ENCODE results near the gene RNF115.

The RNF115 gene

GRCh38 chr1:145858238-145858900, 34.5 kb upstream of the RNF115 start:
- DNase-seq (ENCODE audit: low spot score) = peak; percentile 49

GRCh38 chr1:145857170-145857569, 33.3 kb upstream of the RNF115 start:
- peaks cover 0 to 2% of the 10 kb centered on the region in 2 donors for H3K9me3 ChIP-seq (replicated peaks in 1 of 2; ENCODE audit: control insufficient read depth in 2 of 2, insufficient read depth in 1 of 2, low read depth in 1 of 2, low read length in 2 of 2)
- no peak overlapping the region for H3K27ac ChIP-seq (replicated peaks; ENCODE audit: low read length)
- H2BK5ac ChIP-seq (ENCODE audit: low read length) = no peak overlapping the region
- H2BK12ac ChIP-seq (ENCODE audit: low read length) = no peak overlapping the region
- H3K4me1 ChIP-seq (ENCODE audit: control insufficient read depth in 2 of 2, insufficient read depth in 1 of 2, low read depth in 1 of 2, low read length in 2 of 2) = peaks cover 3 to 6% of the 10 kb centered on the region in 2 donors
- H4K8ac ChIP-seq (ENCODE audit: low read depth, low read length) = no peak overlapping the region
- no peak overlapping the region for H3K23ac ChIP-seq (ENCODE audit: low read depth, low read length, poor library complexity)
- H3K18ac ChIP-seq (ENCODE audit: low read length) = no peak overlapping the region
- peaks cover 31 to 49% of the 10 kb centered on the region in 2 donors for H3K36me3 ChIP-seq (replicated peaks in 1 of 2; ENCODE audit: control insufficient read depth in 2 of 2, insufficient read depth in 2 of 2, low read length in 2 of 2)
- no peak overlapping the region for H3K14ac ChIP-seq (ENCODE audit: low read length)
- H2AK5ac ChIP-seq (ENCODE audit: low read depth, low read length) = no peak overlapping the region
- no peak overlapping the region for H3K4me2 ChIP-seq (ENCODE audit: insufficient read depth, low read length, poor library complexity, severe bottlenecking)
- no peak overlapping the region for H3K4me3 ChIP-seq (ENCODE audit: low read length in 2 of 2)
- H2BK120ac ChIP-seq (ENCODE audit: low read depth, low read length) = no peak overlapping the region
- no peaks in the 10 kb centered on the region for H3K27me3 ChIP-seq (ENCODE audit: control insufficient read depth in 3 of 3, insufficient read depth in 3 of 3, low read depth in 1 of 3, low read length in 3 of 3)
- WGBS, 2 donors (ENCODE audit: extremely low coverage in 2 of 2, insufficient read length in 2 of 2, insufficient replicate concordance in 1 of 2) = no CpG with 5 or more reads among the region's 4 CpGs
- H2BK15ac ChIP-seq (ENCODE audit: low read length) = no peak overlapping the region
- no peak overlapping the region for H2AFZ ChIP-seq (ENCODE audit: low read length)
- DNase-seq (ENCODE audit: low spot score) = no peak
- H3K9ac ChIP-seq (ENCODE audit: low read depth, low read length, poor library complexity) = no peak overlapping the region
- H3K79me1 ChIP-seq (ENCODE audit: low read depth, low read length) = peaks cover 4% of the 10 kb centered on the region
- no peak overlapping the region for H3K4ac ChIP-seq (ENCODE audit: low read length)
- no peak overlapping the region for H4K91ac ChIP-seq (ENCODE audit: low read depth, low read length, poor library complexity)

More at GRCh38 chr1:145858238-145858900, 34.5 kb upstream of the RNF115 start:
- Histone ChIP-seq H4K8ac (ENCODE audit: low read depth, low read length) (no peak overlapping the region), H3K4me3 (ENCODE audit: low read length in 2 of 2) (peak overlapping the region; percentile 79 to 92), H4K91ac (ENCODE audit: low read depth, low read length, poor library complexity) (no peak overlapping the region), H2BK12ac (ENCODE audit: low read length) (peak overlapping the region; percentile 86), H2BK120ac (ENCODE audit: low read depth, low read length) (no peak overlapping the region), H3K4ac (ENCODE audit: low read length) (no peak overlapping the region), H3K4me1 (ENCODE audit: control insufficient read depth in 2 of 2, insufficient read depth in 1 of 2, low read depth in 1 of 2, low read length in 2 of 2) (peaks cover 3 to 6% of the 10 kb centered on the region in 2 donors), H2BK5ac (ENCODE audit: low read length) (peak overlapping the region; percentile 96), H3K18ac (ENCODE audit: low read length) (peak overlapping the region; percentile 99), H3K23ac (ENCODE audit: low read depth, low read length, poor library complexity) (peak overlapping the region; percentile 76), H3K79me1 (ENCODE audit: low read depth, low read length) (peaks cover 4% of the 10 kb centered on the region), H2AFZ (ENCODE audit: low read length) (peak overlapping the region; percentile 89), H3K4me2 (ENCODE audit: insufficient read depth, low read length, poor library complexity, severe bottlenecking) (peak overlapping the region; percentile 67), H3K27ac (replicated peaks; ENCODE audit: low read length) (peak overlapping the region; percentile 91), H2BK15ac (ENCODE audit: low read length) (no peak overlapping the region), H3K14ac (ENCODE audit: low read length) (no peak overlapping the region), H3K9me3 (replicated peaks in 1 of 2; ENCODE audit: control insufficient read depth in 2 of 2, insufficient read depth in 1 of 2, low read depth in 1 of 2, low read length in 2 of 2) (peaks cover 0 to 2% of the 10 kb centered on the region in 2 donors), H3K36me3 (replicated peaks in 1 of 2; ENCODE audit: control insufficient read depth in 2 of 2, insufficient read depth in 2 of 2, low read length in 2 of 2) (peaks cover 28 to 39% of the 10 kb centered on the region in 2 donors), H3K9ac (ENCODE audit: low read depth, low read length, poor library complexity) (peak overlapping the region; percentile 95), H2AK5ac (ENCODE audit: low read depth, low read length) (no peak overlapping the region), H3K27me3 (ENCODE audit: control insufficient read depth in 3 of 3, insufficient read depth in 3 of 3, low read depth in 1 of 3, low read length in 3 of 3) (peaks cover 0 to 4% (median 0%) of the 10 kb centered on the region in 3 experiments)
- no CpG with 5 or more reads among the region's 35 CpGs for WGBS, 2 donors (ENCODE audit: extremely low coverage in 2 of 2, insufficient read length in 2 of 2, insufficient replicate concordance in 1 of 2)

GRCh38 chr1:145855426-145855948, 31.6 kb upstream of the RNF115 start:
- H3K36me3 ChIP-seq (replicated peaks in 1 of 2; ENCODE audit: control insufficient read depth in 2 of 2, insufficient read depth in 2 of 2, low read length in 2 of 2) = peaks cover 39 to 64% of the 10 kb centered on the region in 2 donors

GRCh38 chr1:145849356-145850160, 25.7 kb upstream of the RNF115 start:
- Histone ChIP-seq H3K14ac (ENCODE audit: low read length) (no peak overlapping the region), H3K36me3 (replicated peaks in 1 of 2; ENCODE audit: control insufficient read depth in 2 of 2, insufficient read depth in 2 of 2, low read length in 2 of 2) (peaks cover 42 to 65% of the 10 kb centered on the region in 2 donors), H2BK12ac (ENCODE audit: low read length) (no peak overlapping the region), H3K4me1 (ENCODE audit: control insufficient read depth in 2 of 2, insufficient read depth in 1 of 2, low read depth in 1 of 2, low read length in 2 of 2) (peaks cover 0 to 4% of the 10 kb centered on the region in 2 donors), H2AFZ (ENCODE audit: low read length) (no peak overlapping the region), H3K4me2 (ENCODE audit: insufficient read depth, low read length, poor library complexity, severe bottlenecking) (no peak overlapping the region), H2BK5ac (ENCODE audit: low read length) (no peak overlapping the region), H3K23ac (ENCODE audit: low read depth, low read length, poor library complexity) (no peak overlapping the region), H3K4me3 (ENCODE audit: low read length in 2 of 2) (no peak overlapping the region), H3K27ac (replicated peaks; ENCODE audit: low read length) (no peak overlapping the region), H3K27me3 (ENCODE audit: control insufficient read depth in 3 of 3, insufficient read depth in 3 of 3, low read depth in 1 of 3, low read length in 3 of 3) (no peaks in the 10 kb centered on the region), H3K18ac (ENCODE audit: low read length) (no peak overlapping the region), H4K91ac (ENCODE audit: low read depth, low read length, poor library complexity) (no peak overlapping the region), H2BK120ac (ENCODE audit: low read depth, low read length) (no peak overlapping the region), H2BK15ac (ENCODE audit: low read length) (no peak overlapping the region), H3K79me1 (ENCODE audit: low read depth, low read length) (no peaks in the 10 kb centered on the region), H3K9ac (ENCODE audit: low read depth, low read length, poor library complexity) (no peak overlapping the region), H4K8ac (ENCODE audit: low read depth, low read length) (no peak overlapping the region), H3K9me3 (replicated peaks in 1 of 2; ENCODE audit: control insufficient read depth in 2 of 2, insufficient read depth in 1 of 2, low read depth in 1 of 2, low read length in 2 of 2) (peaks cover 0 to 2% of the 10 kb centered on the region in 2 donors), H2AK5ac (ENCODE audit: low read depth, low read length) (no peak overlapping the region), H3K4ac (ENCODE audit: low read length) (no peak overlapping the region)
- no peak for DNase-seq (ENCODE audit: low spot score)
- WGBS, 2 donors (ENCODE audit: extremely low coverage in 2 of 2, insufficient read length in 2 of 2, insufficient replicate concordance in 1 of 2) = no CpG with 5 or more reads among the region's 15 CpGs

More at GRCh38 chr1:145855426-145855948, 31.6 kb upstream of the RNF115 start:
- Histone ChIP-seq H3K27me3 (ENCODE audit: control insufficient read depth in 3 of 3, insufficient read depth in 3 of 3, low read depth in 1 of 3, low read length in 3 of 3) (no peaks in the 10 kb centered on the region), H3K14ac (ENCODE audit: low read length) (no peak overlapping the region), H2AFZ (ENCODE audit: low read length) (no peak overlapping the region), H2AK5ac (ENCODE audit: low read depth, low read length) (no peak overlapping the region), H4K8ac (ENCODE audit: low read depth, low read length) (no peak overlapping the region), H3K4me2 (ENCODE audit: insufficient read depth, low read length, poor library complexity, severe bottlenecking) (no peak overlapping the region), H2BK15ac (ENCODE audit: low read length) (no peak overlapping the region), H3K9ac (ENCODE audit: low read depth, low read length, poor library complexity) (no peak overlapping the region), H3K4me3 (ENCODE audit: low read length in 2 of 2) (no peak overlapping the region), H2BK12ac (ENCODE audit: low read length) (no peak overlapping the region), H2BK5ac (ENCODE audit: low read length) (no peak overlapping the region), H3K27ac (replicated peaks; ENCODE audit: low read length) (no peak overlapping the region), H3K4me1 (ENCODE audit: control insufficient read depth in 2 of 2, insufficient read depth in 1 of 2, low read depth in 1 of 2, low read length in 2 of 2) (peaks cover 3 to 6% of the 10 kb centered on the region in 2 donors), H2BK120ac (ENCODE audit: low read depth, low read length) (no peak overlapping the region), H3K9me3 (replicated peaks in 1 of 2; ENCODE audit: control insufficient read depth in 2 of 2, insufficient read depth in 1 of 2, low read depth in 1 of 2, low read length in 2 of 2) (peaks cover 0 to 2% of the 10 kb centered on the region in 2 donors), H4K91ac (ENCODE audit: low read depth, low read length, poor library complexity) (no peak overlapping the region), H3K18ac (ENCODE audit: low read length) (no peak overlapping the region), H3K79me1 (ENCODE audit: low read depth, low read length) (peaks cover 4% of the 10 kb centered on the region), H3K4ac (ENCODE audit: low read length) (no peak overlapping the region), H3K23ac (ENCODE audit: low read depth, low read length, poor library complexity) (no peak overlapping the region)
- no peak for DNase-seq (ENCODE audit: low spot score)
- WGBS, 2 donors (ENCODE audit: extremely low coverage in 2 of 2, insufficient read length in 2 of 2, insufficient replicate concordance in 1 of 2) = no CpG with 5 or more reads among the region's 7 CpGs

Measured in neuronal stem cell (in vitro differentiated cells).